Ramos (cell line): ENCODE data around the gene INSR.

ENCODE experiments used
- in situ Hi-C: fragments of 300-500 bp; cut with MboI; formaldehyde crosslinking; loops from one replicate; pipeline ENCODE4 v1.14.3; 2022; ENCODE audit warnings: low sequenced_read_pairs; ENCODE audit not compliant: unreplicated experiment

The INSR gene

DNA sequence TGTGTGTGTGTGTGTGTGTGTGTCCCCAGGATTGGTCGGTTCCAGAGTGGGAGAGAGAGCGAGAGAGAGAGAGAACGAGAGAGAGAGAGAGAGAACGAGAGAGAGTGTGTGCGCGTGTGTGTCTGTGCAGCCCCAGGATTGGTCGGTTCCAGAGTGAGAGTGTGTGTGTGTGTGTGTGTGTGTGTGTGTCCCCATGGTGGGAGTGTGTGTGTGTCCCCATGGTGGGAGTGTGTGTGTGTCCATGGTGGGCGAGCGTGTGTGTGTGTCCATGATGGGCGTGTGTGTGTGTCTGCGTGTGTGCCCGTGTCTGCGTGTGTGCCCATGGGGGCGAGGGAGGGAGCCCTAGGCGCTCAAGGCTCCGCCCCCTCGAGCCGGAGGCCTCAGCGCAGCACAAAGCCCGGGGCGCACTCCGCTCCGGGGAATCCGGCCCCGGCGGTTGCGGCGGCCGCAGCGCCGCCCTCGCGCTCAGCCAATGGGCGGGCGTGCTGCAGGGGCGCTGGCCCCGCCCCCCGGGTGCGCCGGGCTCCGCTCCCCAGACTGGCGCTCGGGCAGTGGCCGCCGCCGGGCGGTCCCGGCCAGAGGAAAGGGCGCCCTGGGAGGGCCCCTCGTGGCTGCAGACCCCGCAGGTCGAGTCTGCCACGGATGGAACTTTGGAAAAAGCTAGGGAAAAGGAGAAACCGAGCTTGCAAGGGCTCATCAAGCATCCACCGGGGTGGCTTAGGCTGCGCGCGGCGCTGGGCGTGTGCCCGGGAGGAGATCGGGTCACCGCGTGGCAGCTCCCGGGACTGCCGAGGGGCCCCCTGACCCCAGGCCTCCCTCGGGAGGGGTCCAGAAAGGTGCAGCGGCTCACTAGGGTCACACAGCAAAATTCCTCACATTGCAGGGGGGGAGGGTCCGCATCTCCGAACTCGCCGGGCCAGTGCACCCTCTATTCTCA lies 96.2 kb downstream of the INSR start:
- in situ Hi-C loops, result loop anchor here (5.0 kb wide), 1 partner anchor 94 kb away; the partner anchor contains the start of gene INSR

DNA sequence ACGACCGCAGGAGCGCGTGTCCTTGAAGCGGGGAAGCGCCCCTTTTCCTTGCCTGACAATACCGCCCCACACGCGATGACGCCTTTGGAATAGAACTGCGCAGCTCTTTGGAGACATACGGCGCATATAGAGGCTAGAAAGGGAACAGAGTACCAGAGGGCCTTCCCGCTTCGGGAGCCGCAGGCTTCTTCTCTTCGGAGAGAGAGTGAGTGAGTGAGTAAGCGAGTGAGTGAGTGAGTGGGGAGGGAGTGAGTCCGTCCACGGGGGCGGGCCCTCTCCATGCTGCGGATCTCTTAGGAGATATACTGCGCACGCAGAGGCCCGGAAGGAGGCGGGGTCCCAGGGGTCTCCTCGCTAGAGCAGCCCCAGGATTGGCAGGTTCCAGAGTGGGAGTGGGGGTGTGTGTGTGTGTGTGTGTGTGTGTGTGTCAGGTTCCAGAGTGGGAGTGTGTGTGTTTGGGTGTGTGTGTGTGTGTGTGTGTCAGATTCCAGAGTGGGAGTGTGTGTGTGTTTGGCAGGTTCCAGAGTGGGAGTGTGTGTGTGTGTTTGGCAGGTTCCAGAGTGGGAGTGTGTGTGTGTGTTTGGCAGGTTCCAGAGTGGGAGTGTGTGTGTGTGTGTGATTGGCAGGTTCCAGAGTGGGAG lies 97.0 kb downstream of the INSR start:
- in situ Hi-C loops, result loop anchor here (5.0 kb wide), 1 partner anchor 95 kb away; the partner anchor contains the start of gene INSR

DNA sequence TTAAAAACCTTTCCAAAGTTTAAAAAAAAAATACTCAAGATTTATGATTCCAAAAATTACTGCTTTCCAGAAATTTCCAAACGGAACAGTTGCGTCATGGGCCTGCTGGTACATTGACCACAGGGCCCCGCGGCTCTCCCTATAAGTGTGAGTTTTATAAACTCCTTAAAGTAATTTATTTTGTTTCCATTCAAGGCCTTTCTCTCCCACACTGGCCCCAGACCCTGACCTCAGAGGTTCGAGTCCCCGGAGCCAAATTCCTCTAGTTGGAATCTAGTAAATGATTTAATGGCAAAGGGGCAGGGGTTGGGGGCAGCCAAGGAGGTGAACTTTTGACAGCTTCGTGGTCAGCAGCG lies 97.5 kb downstream of the INSR start:
- in situ Hi-C loops, result loop anchor here (5.0 kb wide), 1 partner anchor 96 kb away; the partner anchor contains the start of gene INSR

DNA sequence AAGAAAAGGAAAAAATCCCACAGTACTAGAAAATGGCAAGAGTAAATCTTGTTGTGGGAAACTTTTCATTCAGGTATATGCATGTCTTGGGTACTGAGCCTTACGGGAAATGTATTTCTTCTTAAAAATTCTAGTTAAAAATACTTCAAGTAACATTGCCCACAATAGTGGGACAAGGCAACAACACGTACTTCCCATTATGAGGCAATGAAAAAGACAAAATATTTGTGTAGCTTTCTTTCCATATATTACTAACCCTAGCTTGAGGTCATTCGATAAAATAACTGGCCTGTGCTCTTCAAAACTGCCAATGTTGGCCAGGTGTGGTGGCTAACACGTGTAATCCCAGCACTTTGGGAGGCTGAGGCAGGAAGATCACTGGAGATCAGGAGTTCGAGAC lies 99.2 kb downstream of the INSR start:
- in situ Hi-C loops, result loop anchor here (5.0 kb wide), 1 partner anchor 97 kb away; the partner anchor contains the start of gene INSR

DNA sequence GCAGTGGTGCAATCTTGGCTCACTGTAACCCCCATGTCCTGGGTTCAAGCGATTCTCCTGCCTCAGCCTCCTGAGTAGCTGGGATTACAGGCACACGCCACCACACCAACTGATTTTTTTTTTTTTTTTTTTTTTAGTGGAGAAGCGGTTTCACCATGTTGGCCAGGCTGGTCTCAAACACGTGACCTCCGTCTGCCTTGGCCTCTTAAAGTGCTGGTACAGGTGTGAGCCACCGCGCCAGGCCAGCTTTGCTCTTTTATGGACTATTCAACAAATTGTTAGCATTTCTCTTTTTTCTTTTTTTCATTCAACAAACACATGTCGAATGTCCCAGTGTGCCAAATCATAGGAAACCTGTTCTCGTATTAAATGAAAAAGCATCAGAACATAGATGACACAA lies 99.6 kb downstream of the INSR start:
- in situ Hi-C loops, result no loop called here

DNA sequence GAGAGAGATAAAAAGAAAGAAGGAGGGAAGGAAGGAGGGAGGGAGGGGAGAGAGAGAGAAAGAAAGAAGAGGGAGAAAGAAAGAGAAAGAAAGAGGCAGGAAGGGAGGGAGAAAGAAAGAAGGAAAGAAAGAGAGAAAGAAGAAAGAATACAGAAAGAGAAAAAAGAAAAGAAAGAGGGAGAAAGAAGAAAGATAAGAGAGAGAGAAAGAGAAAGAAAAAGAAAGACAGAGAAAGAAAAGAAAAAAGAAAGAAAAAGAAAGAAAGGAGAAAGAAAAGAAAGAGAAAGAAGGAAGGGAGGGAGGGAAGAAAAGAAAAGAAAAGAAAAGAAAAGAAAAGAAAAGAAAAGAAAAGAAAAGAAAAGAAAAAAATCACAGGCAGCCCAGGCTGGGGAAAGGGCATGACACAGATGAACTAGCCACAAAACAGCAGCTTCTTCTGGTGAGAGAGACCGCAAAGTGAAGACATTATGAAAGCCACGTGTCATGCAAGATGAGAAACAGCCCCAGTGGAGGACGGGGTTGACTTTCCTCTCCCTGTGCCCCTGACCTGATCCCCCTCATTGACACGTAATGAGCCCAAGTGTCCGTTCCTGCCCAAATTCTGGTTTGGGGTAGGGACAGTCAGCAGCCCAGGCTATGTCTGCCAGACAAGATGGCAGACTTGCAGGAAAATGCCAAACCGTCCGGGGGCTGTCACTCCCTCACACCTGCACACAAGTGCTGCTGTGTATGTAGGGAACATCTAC lies 102.1 kb downstream of the INSR start:
- in situ Hi-C loops, result no loop called here

DNA sequence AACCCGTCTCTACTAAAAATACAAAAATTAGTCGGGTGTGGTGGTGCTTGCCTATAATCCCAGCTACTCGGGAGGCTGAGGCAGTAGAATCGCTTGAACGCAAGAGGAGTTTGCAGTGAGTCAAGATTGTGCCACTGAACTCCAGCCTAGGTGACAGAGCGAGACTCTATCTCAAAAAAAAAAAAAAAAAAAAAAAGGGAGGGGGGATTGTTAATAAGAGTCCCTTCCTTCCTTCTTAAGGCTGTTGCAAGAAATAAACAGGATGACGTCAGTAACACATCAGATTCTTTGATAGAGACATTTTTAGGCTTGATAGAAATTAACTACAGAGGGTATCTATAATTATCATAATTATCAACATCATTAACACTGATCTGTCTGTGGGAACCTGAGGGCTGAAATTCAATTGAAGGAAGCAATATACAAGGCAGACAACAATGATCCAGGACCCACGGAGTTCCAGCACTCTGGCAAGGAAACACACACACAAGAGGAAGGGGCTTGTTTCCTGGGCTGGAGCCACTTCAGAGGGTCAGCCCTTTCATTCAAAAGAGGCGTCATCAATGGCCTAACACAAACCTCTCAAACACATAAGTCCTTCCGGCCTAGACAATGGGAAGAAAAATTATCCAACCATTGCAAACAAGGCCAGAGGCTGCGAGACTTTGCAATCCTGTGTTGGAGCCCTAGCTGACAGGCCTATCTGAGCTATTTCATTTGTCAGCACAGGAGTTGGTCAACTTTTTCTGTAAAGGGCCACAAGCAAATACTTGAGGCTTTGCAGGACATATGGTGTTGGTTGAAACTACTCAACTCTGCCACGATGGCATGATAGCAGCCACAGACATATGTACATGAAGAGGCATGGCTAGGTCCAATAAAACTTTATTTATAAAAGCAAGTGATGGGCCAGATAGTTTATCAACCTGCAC lies 105.2 kb downstream of the INSR start:
- in situ Hi-C loops, result no loop called here

DNA sequence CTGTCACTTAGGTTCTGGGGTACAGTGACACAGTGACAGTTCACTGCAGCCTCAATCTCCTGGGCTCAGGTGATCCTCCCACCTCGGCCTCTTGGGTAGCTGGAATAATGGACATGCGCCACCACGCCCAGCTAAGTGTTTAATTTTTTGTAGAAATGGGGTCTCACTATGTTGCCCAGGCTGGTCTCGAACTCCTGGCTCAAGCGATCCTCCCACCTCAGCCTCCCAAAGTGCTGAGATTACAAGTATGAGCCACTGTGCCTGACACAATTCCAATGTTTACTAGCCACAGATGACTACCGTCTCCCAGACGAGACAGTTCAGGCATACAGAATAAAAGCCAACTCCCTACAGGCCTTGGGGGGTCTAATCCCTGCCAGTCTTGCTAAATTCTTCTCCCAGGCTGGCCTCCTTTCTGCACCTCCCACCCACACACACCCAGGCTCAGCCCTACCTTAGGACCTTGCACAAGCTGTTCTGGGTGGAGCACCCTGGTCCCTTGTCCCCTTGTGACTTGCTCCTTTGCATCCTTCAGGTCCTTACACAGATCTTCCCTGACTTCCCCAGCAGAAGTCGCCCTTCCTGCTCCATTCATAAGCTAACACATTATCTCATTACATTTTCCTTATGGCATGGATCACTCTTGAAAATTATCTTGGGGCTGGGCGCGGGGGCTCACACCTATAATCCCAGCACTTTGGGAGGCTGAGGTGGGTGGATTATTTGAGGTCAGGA lies 106.4 kb downstream of the INSR start:
- in situ Hi-C loops, result no loop called here

DNA sequence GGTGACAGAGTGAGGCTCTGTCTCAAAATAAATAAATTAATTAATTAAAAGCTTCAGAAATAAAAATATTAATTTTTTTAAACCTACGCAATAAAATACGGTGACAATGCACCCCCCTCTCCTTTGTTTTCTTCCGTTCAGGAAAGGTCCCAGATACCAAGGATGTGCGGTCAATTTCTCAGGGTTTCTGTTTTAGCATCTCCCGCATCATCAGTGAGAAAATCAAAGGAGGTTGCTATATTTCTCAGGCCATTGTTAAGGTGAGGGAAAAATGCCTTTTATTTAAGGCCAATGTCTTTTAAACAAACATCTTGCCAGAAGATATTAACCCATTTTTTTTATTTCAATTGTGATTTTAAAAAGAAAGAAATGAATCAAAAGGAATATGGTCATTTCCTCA lies 111.7 kb downstream of the INSR start:
- in situ Hi-C loops, result no loop called here

DNA sequence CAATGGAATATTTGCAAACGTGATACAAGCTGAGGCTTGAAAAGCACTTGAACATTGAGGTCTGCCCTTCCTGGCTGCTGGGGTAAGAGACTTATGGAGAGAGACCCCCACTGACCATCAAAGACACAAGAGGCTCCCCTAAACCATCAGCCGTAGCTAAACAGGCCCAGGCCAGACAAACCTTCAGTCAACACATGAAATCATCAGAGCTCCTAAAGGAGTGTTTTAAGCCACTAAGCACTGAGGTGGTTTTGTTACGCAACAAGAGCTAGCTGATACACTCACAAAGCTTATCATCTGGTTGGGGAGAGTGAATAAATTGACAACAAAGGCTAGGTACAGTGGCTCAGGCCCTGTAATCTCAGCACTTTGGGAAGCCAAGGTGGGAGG lies 114.3 kb downstream of the INSR start:
- in situ Hi-C loops, result no loop called here

DNA sequence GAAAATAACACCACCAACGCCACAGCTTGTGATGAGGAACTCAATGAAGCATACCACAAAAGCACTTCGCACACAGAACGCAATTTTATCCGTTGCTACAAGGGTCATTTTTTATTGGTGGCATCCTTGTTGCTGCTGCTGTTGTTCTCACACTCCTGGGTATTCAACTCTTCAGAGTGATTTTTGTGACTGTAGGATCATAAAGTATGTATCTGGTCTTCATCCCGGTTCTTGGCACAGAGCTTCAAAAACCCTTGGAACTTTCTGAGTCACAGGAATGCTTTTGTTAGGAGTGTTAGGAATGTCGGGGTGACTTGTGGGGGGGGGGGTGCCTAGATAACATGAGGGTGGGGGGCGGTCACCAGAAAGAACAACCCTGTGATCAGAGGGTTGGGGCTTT lies 116.3 kb downstream of the INSR start:
- in situ Hi-C loops, result no loop called here

DNA sequence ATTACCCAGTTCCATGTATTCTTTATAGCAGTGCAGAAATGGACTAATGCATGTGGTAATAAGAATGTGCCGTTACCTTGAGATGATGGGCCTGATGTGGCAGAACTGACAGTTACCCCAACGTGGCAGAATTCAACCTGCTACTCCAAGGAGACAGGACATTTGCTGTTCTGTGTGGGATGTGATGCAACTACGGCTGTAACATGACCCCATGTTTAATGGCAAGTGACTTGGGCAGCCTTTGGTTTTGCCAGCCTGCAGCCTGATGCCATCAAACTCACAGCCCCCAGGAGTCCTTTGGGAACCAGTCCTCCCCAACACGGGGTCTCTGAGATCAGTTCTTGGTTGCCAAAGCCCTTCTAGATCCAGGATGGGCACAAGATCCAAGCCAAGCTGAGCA lies 117.4 kb downstream of the INSR start:
- in situ Hi-C loops, result no loop called here

DNA sequence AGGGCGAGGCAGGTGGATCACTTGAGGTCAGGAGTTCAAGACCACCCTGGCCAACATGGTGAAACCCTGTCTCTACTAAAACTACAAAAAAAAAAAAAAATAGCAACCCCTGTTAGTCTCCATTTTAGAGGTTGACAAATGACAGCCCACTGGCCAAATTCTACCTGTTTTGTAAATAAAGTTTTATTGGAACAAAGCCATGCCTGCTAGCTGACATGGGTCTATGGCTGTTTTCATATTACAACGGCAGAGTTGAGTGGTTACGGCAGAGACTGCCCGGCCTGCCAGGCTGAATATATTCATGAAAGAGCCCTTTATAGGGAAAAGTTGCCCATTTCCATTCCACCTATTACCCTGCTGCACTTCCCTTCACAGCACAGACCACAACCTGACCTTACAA lies 121.4 kb downstream of the INSR start:
- in situ Hi-C loops, result no loop called here

DNA sequence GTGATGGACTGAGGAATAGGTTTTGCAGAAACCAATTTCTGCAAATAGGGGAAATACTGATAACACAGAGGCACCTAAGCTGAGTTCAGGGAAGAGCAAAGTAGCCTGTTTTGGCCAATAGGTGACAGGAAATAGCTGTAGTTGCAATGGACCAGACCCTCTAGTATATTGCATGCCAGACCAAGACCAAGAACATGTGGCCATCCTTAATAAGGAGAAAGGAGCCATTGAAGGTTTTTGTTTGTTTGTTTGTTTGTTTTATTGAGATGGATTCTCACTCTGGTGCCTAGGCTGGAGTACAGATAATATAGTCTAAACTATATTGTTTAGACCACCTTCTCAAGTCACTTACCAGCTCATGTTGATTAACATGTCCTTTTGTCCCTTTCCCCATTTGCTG lies 123.2 kb downstream of the INSR start:
- in situ Hi-C loops, result no loop called here

DNA sequence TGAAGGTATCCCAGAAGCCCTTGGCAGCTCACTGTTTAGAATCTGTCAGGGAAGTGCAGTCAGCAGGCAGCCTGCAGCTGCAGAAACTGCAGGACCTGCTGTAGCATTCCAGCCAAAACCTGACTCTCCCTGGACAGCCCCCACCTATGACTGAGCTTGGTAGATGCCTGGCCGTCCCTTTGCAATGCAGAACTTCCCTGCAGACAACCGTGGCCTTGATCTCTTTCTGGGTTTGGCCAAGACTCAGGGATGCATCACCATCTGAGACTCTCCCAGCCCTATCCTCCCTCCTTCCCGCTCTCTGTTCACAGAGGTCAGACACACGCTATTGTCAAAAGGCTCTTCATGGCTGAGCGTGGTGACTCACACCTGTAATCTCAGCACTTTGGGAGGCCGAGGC lies 125.3 kb downstream of the INSR start:
- in situ Hi-C loops, result no loop called here

DNA sequence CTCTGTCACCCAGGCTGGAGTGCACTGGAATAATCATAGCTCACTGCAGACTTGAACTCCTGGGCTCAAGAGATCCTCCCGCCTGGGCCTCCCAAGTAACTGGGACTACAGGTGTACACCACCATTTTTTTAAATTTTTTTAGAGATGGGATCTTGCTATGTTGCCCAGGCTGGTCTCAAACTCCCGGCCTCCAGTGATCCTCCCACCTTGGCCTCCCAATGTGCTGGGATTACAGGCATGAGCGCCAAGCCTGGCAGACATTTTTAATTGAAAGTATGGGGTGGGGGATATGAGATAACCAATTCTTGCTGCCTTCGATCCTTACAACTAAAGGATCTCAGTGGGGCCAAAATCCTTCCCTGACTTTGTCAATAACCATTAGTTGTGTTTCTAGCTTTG lies 132.9 kb downstream of the INSR start:
- in situ Hi-C loops, result no loop called here

DNA sequence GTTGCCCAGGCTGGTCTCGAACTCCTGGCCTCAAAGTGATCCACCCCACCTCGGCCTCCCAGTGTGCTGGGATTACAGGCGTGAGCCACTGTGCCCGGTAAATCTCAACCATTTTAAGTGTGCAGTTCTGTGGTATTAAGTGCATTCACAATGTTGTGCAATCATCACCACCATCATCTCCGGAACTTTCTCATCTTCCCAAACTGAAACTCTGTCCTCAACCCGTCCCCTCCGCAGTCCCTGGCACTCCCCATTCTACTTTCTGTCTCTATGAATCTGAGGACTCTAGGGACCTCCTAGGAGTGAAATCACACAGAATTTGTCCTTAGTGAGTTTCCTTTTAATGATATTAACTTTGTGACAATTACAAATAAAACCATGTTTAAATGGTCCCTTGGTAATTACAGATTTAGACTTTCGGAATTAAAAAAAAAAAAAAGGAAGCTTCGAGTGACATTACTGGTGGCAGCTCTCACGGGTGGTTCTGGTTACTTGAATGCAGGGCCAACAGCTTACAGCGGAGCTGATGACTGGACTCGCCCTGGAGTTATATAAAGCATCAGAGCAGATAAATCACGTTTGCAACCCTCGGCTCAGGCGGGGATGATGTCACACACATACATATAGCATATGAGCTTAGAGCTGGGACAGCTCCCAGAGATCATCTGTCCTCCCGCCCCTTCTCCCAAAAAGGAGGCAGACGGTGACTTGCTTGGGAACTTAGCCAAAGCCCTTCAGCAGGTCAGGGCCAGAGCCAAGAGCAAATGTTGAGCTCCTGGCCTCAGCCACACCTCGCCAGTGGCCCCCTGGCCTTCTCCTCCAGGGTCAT lies 134.9 kb downstream of the INSR start:
- in situ Hi-C loops, result no loop called here

DNA sequence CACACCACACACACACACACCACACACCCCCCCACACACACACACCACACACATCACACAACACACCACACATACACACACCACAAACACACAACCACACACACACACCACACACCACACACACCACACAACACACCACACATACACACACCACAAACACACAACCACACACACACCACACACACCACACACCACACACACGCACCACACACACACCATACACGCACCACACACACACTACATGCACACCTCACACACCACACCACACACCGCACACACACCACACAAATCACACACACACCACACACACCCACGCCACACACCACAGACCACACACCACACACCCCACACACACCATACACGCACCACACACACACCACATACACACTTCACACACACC lies 141.2 kb downstream of the INSR start:
- in situ Hi-C loops, result no loop called here
